GM23248 (cell line): Measurements from ENCODE around the gene ASS1.

Source experiments
- EZH2 ChIP-seq: fragments of 200-600 bp; sonication (generic); IDR thresholded peaks from 2 replicates; pipeline ENCODE4 v1.6.1; 2018; ENCODE audit warnings: antibody characterized with exemption, mild to moderate bottlenecking; ENCODE audit not compliant: insufficient read depth, poor library complexity, severe bottlenecking
- EZH2phosphoT487 ChIP-seq: fragments of 200-600 bp; sonication (generic); IDR thresholded peaks from 2 replicates; pipeline ENCODE4 v1.6.1; 2018; ENCODE audit warnings: antibody characterized with exemption, moderate library complexity, mild to moderate bottlenecking, low read depth; ENCODE audit not compliant: insufficient read depth

- no peak for TF ChIP-seq EZH2
- TF ChIP-seq EZH2phosphoT487 = no peak
Observed at GRCh38 chr9:130487500-130487899, 42.7 kb downstream of the ASS1 start.
